Measurements from ENCODE around the gene RNF166.

RNF166 gene

GRCh38 chr16:88649924-88650748 lies 56.1 kb downstream of the RNF166 start:
- DNase-seq: no peak

GRCh38 chr16:88649195-88649923 lies 56.8 kb downstream of the RNF166 start:
- peak; percentile 41 for DNase-seq

- DNase-seq: no peak
Measured at GRCh38 chr16:88647178-88648070, 58.8 kb downstream of the RNF166 start.
